Fibroblast of pulmonary artery (primary cell): ENCODE results near the gene TMPRSS7.

ENCODE experiments used
- DNase-seq: peaks from one replicate; pipeline ENCODE4 v3.0.0-alpha.2; 2010; ENCODE audit warnings: low read depth
- H3K4me3 ChIP-seq: replicated peaks from 2 replicates; pipeline ENCODE4 v1.5.1; 2011; ENCODE audit warnings: low read depth, mild to moderate bottlenecking, control low read depth, low read length, moderate library complexity
- CTCF ChIP-seq: IDR thresholded peaks from 2 replicates; pipeline ENCODE4 v1.5.1; 2011; ENCODE audit warnings: mild to moderate bottlenecking, control low read depth, low read length, inconsistent platforms; ENCODE audit errors: missing control alignments

TMPRSS7 gene

GRCh38 chr3:112004187-112004586, 30.3 kb upstream of the TMPRSS7 start:
- no peak for TF ChIP-seq CTCF
- no peak overlapping the region for H3K4me3 ChIP-seq
- DNase-seq, result no peak

- TF ChIP-seq CTCF, result no peak
- no peak overlapping the region for H3K4me3 ChIP-seq
- DNase-seq, result no peak
Observed at GRCh38 chr3:112004669-112005068, 29.9 kb upstream of the TMPRSS7 start.

GRCh38 chr3:112005091-112005672, 29.4 kb upstream of the TMPRSS7 start:
- no peak for TF ChIP-seq CTCF
- no peak for DNase-seq
- H3K4me3 ChIP-seq, result no peak overlapping the region

GRCh38 chr3:112007633-112008032, 26.9 kb upstream of the TMPRSS7 start:
- no peak overlapping the region for H3K4me3 ChIP-seq
- peak; percentile 57 for DNase-seq
- TF ChIP-seq CTCF, result no peak

- no peak for DNase-seq
- H3K4me3 ChIP-seq, result no peak overlapping the region
- TF ChIP-seq CTCF, result no peak
Observed at GRCh38 chr3:112009670-112010069, 24.9 kb upstream of the TMPRSS7 start.

- H3K4me3 ChIP-seq, result no peak overlapping the region
- no peak for TF ChIP-seq CTCF
- no peak for DNase-seq
Observed at GRCh38 chr3:112010636-112011035, 23.9 kb upstream of the TMPRSS7 start.

- no peak for TF ChIP-seq CTCF
- H3K4me3 ChIP-seq, result no peak overlapping the region
- no peak for DNase-seq
Observed at GRCh38 chr3:112011376-112011940, 23.1 kb upstream of the TMPRSS7 start.
